ENCODE data around the gene MED22.
"Not testable (repeated sequence)": the region's sequence is repeated elsewhere in the genome, so short reads cannot be mapped to it uniquely, and the experiment has no call there.

Gene MED22

GRCh38 chr9:133383438-133383837 is 35.5 kb upstream of the MED22 start:
- Histone ChIP-seq H3K27me3 (ENCODE audit: insufficient read depth, insufficient read length) (no peaks in the 10 kb centered on the region), H3K9me3 (ENCODE audit: insufficient read depth, low read length) (no peaks in the 10 kb centered on the region), H3K36me3 (ENCODE audit: insufficient read depth, insufficient read length, low read length) (no peaks in the 10 kb centered on the region), H3K9ac (ENCODE audit: insufficient read length, low read depth) (no peak overlapping the region), H3K4me1 (ENCODE audit: insufficient read depth, insufficient read length) (peaks cover 13% of the 10 kb centered on the region), H3K4me3 (ENCODE audit: insufficient read length, low read depth) (no peak overlapping the region)
- DNase-seq (ENCODE audit: low read depth, low spot score), result no peak
- TF ChIP-seq ZNF274 (IDR thresholded peaks at IDR 0.05; ENCODE audit: low read depth, low read length) (no peak), YY1 (IDR thresholded peaks at IDR 0.05; ENCODE audit: insufficient read depth, insufficient read length) (no peak), SUZ12 (IDR thresholded peaks at IDR 0.05; ENCODE audit: extremely low read depth, insufficient read depth, insufficient read length) (no peak)

GRCh38 chr9:133382507-133383141 is 34.7 kb upstream of the MED22 start:
- Histone ChIP-seq H3K36me3 (ENCODE audit: insufficient read depth, insufficient read length, low read length) (no peaks in the 10 kb centered on the region), H3K4me3 (ENCODE audit: insufficient read length, low read depth) (no peak overlapping the region), H3K27me3 (ENCODE audit: insufficient read depth, insufficient read length) (no peaks in the 10 kb centered on the region), H3K9me3 (ENCODE audit: insufficient read depth, low read length) (no peaks in the 10 kb centered on the region), H3K9ac (ENCODE audit: insufficient read length, low read depth) (no peak overlapping the region), H3K4me1 (ENCODE audit: insufficient read depth, insufficient read length) (peaks cover 18% of the 10 kb centered on the region)
- no peak for DNase-seq (ENCODE audit: low read depth, low spot score)
- TF ChIP-seq YY1 (IDR thresholded peaks at IDR 0.05; ENCODE audit: insufficient read depth, insufficient read length) (no peak), ZNF274 (IDR thresholded peaks at IDR 0.05; ENCODE audit: low read depth, low read length) (no peak), SUZ12 (IDR thresholded peaks at IDR 0.05; ENCODE audit: extremely low read depth, insufficient read depth, insufficient read length) (no peak)

- TF ChIP-seq SUZ12 (IDR thresholded peaks at IDR 0.05; ENCODE audit: extremely low read depth, insufficient read depth, insufficient read length) (no peak), ZNF274 (IDR thresholded peaks at IDR 0.05; ENCODE audit: low read depth, low read length) (no peak), YY1 (IDR thresholded peaks at IDR 0.05; ENCODE audit: insufficient read depth, insufficient read length) (no peak)
- H3K9ac ChIP-seq (ENCODE audit: insufficient read length, low read depth), result no peak overlapping the region
- H3K36me3 ChIP-seq (ENCODE audit: insufficient read depth, insufficient read length, low read length), result no peaks in the 10 kb centered on the region
- no peaks in the 10 kb centered on the region for H3K27me3 ChIP-seq (ENCODE audit: insufficient read depth, insufficient read length)
- no peaks in the 10 kb centered on the region for H3K9me3 ChIP-seq (ENCODE audit: insufficient read depth, low read length)
- peaks cover 18% of the 10 kb centered on the region for H3K4me1 ChIP-seq (ENCODE audit: insufficient read depth, insufficient read length)
- H3K4me3 ChIP-seq (ENCODE audit: insufficient read length, low read depth), result no peak overlapping the region
- no peak for DNase-seq (ENCODE audit: low read depth, low spot score)
Observed at GRCh38 chr9:133380734-133381133, 32.8 kb upstream of the MED22 start.

GRCh38 chr9:133379153-133380086 is 31.5 kb upstream of the MED22 start:
- DNase-seq (ENCODE audit: low read depth, low spot score), result no peak
- Histone ChIP-seq H3K9me3 (ENCODE audit: insufficient read depth, low read length) (no peaks in the 10 kb centered on the region), H3K9ac (ENCODE audit: insufficient read length, low read depth) (no peak overlapping the region), H3K36me3 (ENCODE audit: insufficient read depth, insufficient read length, low read length) (peaks cover 3% of the 10 kb centered on the region), H3K4me1 (ENCODE audit: insufficient read depth, insufficient read length) (peaks cover 18% of the 10 kb centered on the region), H3K27me3 (ENCODE audit: insufficient read depth, insufficient read length) (no peaks in the 10 kb centered on the region), H3K4me3 (ENCODE audit: insufficient read length, low read depth) (no peak overlapping the region)
- TF ChIP-seq SUZ12 (IDR thresholded peaks at IDR 0.05; ENCODE audit: extremely low read depth, insufficient read depth, insufficient read length), result no peak
- no peak for TF ChIP-seq ZNF274 (IDR thresholded peaks at IDR 0.05; ENCODE audit: low read depth, low read length)
- TF ChIP-seq YY1 (IDR thresholded peaks at IDR 0.05; ENCODE audit: insufficient read depth, insufficient read length), result no peak

GRCh38 chr9:133378408-133378962 is 30.6 kb upstream of the MED22 start:
- Histone ChIP-seq H3K9ac (ENCODE audit: insufficient read length, low read depth) (no peak overlapping the region), H3K4me3 (ENCODE audit: insufficient read length, low read depth) (no peak overlapping the region), H3K36me3 (ENCODE audit: insufficient read depth, insufficient read length, low read length) (peaks cover 7% of the 10 kb centered on the region), H3K27me3 (ENCODE audit: insufficient read depth, insufficient read length) (no peaks in the 10 kb centered on the region), H3K4me1 (ENCODE audit: insufficient read depth, insufficient read length) (peaks cover 18% of the 10 kb centered on the region), H3K9me3 (ENCODE audit: insufficient read depth, low read length) (no peaks in the 10 kb centered on the region)
- TF ChIP-seq SUZ12 (IDR thresholded peaks at IDR 0.05; ENCODE audit: extremely low read depth, insufficient read depth, insufficient read length), result no peak
- no peak for TF ChIP-seq YY1 (IDR thresholded peaks at IDR 0.05; ENCODE audit: insufficient read depth, insufficient read length)
- TF ChIP-seq ZNF274 (IDR thresholded peaks at IDR 0.05; ENCODE audit: low read depth, low read length), result no peak
- DNase-seq (ENCODE audit: low read depth, low spot score), result no peak

GRCh38 chr9:133377721-133378216 is 29.8 kb upstream of the MED22 start:
- Histone ChIP-seq H3K9me3 (ENCODE audit: insufficient read depth, low read length) (no peaks in the 10 kb centered on the region), H3K4me1 (ENCODE audit: insufficient read depth, insufficient read length) (peaks cover 18% of the 10 kb centered on the region), H3K4me3 (ENCODE audit: insufficient read length, low read depth) (no peak overlapping the region), H3K9ac (ENCODE audit: insufficient read length, low read depth) (no peak overlapping the region), H3K27me3 (ENCODE audit: insufficient read depth, insufficient read length) (no peaks in the 10 kb centered on the region), H3K36me3 (ENCODE audit: insufficient read depth, insufficient read length, low read length) (peaks cover 15% of the 10 kb centered on the region)
- TF ChIP-seq YY1 (IDR thresholded peaks at IDR 0.05; ENCODE audit: insufficient read depth, insufficient read length), result no peak
- no peak for TF ChIP-seq ZNF274 (IDR thresholded peaks at IDR 0.05; ENCODE audit: low read depth, low read length)
- TF ChIP-seq SUZ12 (IDR thresholded peaks at IDR 0.05; ENCODE audit: extremely low read depth, insufficient read depth, insufficient read length), result no peak
- DNase-seq (ENCODE audit: low read depth, low spot score), result no peak

GRCh38 chr9:133377280-133377679 is 29.3 kb upstream of the MED22 start:
- not testable (repeated sequence) for H3K9me3 ChIP-seq (ENCODE audit: insufficient read depth, low read length); H3K27me3 ChIP-seq (ENCODE audit: insufficient read depth, insufficient read length); DNase-seq (ENCODE audit: low read depth, low spot score)
- Histone ChIP-seq H3K4me3 (ENCODE audit: insufficient read length, low read depth) (peak overlapping the region; percentile 76), H3K9ac (ENCODE audit: insufficient read length, low read depth) (peak overlapping the region; percentile 83), H3K36me3 (ENCODE audit: insufficient read depth, insufficient read length, low read length) (peaks cover 19% of the 10 kb centered on the region), H3K4me1 (ENCODE audit: insufficient read depth, insufficient read length) (peaks cover 21% of the 10 kb centered on the region)
